ENCODE measurements around the gene CMAS. TPM values are rescaled to one million over a fixed set of nuclear protein-coding genes. Genes with fewer than 3 reads are reported as not detected.

The CMAS gene
- total and polyA plus RNA-seq, 12 donors: 33.8 to 162 (median 79.9) TPM

DNA sequence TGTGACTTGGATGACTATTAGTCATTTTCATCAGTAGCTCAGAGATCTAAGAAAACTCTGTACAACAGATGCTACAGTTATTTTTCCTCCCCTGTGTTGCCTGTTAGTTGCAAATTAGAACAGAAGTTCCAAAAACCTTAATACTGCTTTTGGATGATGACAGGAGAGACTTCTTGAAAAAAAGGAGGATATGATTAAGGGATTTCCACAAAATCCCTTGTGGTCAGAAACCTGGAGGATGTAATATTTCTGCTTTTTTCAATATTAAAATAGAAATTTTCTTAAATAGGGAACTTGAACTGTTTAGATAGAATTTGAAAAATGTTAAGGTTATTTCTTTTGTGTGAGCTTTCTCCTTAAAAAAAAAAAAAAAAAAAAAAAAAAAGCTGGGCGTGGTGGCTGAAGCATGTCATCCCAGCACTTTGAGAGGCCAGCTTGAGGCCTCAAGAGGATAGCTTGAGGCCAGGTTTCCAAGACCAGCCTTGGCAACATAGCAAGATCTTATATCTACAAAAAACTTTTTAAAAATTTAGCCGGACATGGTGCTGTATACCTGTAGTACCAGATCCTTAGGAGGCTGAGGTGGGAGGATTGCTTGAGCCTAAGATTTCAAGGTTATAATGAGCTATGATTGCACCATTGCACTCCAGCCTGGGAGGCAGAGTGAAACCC is 14.1 kb downstream of the CMAS start:
- Histone ChIP-seq H3K9me3 (replicated peaks in 1 of 3) (no peaks in the 10 kb centered on the region), H3K4me1 (replicated peaks in 1 of 2) (peaks cover 11 to 22% of the 10 kb centered on the region in 2 donors), H3K36me3 (replicated peaks in 1 of 2) (peaks cover 0 to 66% of the 10 kb centered on the region in 2 donors), H3K4me3 (no peak overlapping the region), H3K27ac (no peak overlapping the region), H3K27me3 (no peaks in the 10 kb centered on the region)
- no peak for DNase-seq
- 74 to 97% (median 80%) methylated on average over 2 of the region's 2 CpGs for WGBS, 4 donors
- intact Hi-C loops (cut with DNase I): no loop called here
- TF ChIP-seq, protein P1, sequence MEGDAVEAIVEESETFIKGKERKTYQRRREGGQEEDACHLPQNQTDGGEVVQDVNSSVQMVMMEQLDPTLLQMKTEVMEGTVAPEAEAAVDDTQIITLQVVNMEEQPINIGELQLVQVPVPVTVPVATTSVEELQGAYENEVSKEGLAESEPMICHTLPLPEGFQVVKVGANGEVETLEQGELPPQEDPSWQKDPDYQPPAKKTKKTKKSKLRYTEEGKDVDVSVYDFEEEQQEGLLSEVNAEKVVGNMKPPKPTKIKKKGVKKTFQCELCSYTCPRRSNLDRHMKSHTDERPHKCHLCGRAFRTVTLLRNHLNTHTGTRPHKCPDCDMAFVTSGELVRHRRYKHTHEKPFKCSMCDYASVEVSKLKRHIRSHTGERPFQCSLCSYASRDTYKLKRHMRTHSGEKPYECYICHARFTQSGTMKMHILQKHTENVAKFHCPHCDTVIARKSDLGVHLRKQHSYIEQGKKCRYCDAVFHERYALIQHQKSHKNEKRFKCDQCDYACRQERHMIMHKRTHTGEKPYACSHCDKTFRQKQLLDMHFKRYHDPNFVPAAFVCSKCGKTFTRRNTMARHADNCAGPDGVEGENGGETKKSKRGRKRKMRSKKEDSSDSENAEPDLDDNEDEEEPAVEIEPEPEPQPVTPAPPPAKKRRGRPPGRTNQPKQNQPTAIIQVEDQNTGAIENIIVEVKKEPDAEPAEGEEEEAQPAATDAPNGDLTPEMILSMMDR (IDR thresholded peaks at IDR 0.05): no peak
- TF ChIP-seq POLR2A (IDR thresholded peaks at IDR 0.05): no peak

DNA sequence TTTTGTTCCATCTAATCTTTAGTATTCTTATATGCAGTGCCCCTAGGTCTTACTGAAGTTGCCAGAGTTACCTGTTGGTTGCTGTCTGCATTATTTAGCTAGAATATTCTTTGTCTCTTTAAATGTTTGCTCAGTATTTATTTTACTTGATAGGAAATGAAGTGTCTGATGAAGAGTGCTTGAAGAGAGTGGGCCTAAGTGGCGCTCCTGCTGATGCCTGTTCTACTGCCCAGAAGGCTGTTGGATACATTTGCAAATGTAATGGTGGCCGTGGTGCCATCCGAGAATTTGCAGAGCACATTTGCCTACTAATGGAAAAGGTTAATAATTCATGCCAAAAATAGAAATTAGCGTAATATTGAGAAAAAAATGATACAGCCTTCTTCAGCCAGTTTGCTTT is 18.9 kb downstream of the CMAS start:
- no peaks in the 10 kb centered on the region for H3K27me3 ChIP-seq
- H3K4me3 ChIP-seq: no peak overlapping the region
- H3K9me3 ChIP-seq (replicated peaks in 1 of 3): no peaks in the 10 kb centered on the region
- TF ChIP-seq, protein P1 (IDR thresholded peaks at IDR 0.05): no peak
- TF ChIP-seq POLR2A (IDR thresholded peaks at IDR 0.05): no peak
- H3K4me1 ChIP-seq (replicated peaks in 1 of 2): peaks cover 0 to 8% of the 10 kb centered on the region in 2 donors
- no peak overlapping the region for H3K27ac ChIP-seq
- intact Hi-C loops (cut with DNase I): no loop called here
- WGBS, 4 donors: 90 to 98% (median 94%) methylated on average over 4 of the region's 4 CpGs
- DNase-seq: no peak
- peaks cover 0 to 50% of the 10 kb centered on the region in 2 donors for H3K36me3 ChIP-seq (replicated peaks in 1 of 2)

DNA sequence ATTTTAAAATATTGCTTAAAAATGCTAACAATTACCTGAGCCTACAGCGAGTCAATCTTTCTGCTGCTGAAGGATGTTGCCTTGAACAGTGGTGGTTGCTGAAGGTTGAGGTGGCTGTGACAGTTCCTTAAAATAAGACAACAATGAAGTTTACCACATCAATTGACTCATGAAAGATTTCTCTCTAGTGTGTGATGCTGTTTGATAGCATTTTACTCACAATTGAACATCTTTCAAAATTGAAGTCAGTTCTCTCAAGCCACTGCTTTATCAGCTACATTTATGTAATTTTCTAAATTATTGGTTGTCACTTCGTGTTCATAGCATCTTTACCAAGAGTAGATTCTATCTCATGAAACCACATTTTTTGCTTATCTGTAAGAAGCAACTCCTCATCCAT is 20.3 kb downstream of the CMAS start:
- Histone ChIP-seq H3K36me3 (replicated peaks in 1 of 2) (peaks cover 0 to 37% of the 10 kb centered on the region in 2 donors), H3K27me3 (no peaks in the 10 kb centered on the region), H3K27ac (no peak overlapping the region), H3K9me3 (replicated peaks in 1 of 3) (no peaks in the 10 kb centered on the region), H3K4me3 (no peak overlapping the region), H3K4me1 (replicated peaks in 1 of 2) (peaks cover 0 to 8% of the 10 kb centered on the region in 2 donors)
- WGBS, 4 donors: 89 to 100% (median 93%) methylated on average over 2 of the region's 2 CpGs
- TF ChIP-seq POLR2A (IDR thresholded peaks at IDR 0.05): no peak
- TF ChIP-seq, protein P1 (IDR thresholded peaks at IDR 0.05): no peak
- DNase-seq: no peak
- intact Hi-C loops (cut with DNase I): no loop called here

DNA sequence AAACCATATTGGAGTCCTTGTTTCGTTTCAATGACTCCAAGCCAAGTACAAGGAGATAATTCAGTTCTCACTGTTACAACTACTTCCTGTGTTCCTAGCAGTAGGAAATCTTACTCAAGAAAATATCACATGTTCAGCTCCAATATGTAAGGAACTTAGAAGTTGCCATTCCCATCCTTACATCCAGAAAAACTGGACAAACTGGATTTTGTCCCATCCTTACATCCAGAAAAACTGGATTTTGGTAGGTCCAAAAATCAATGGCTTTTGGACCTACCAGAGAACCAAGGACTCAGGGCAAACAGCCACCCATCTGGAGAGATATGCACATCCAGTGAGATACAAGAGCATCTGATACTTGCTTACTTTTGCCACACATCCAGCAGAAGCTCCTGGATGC is 23.8 kb downstream of the CMAS start:
- Histone ChIP-seq H3K27ac (no peak overlapping the region), H3K4me1 (replicated peaks in 1 of 2) (no peaks in the 10 kb centered on the region), H3K27me3 (no peaks in the 10 kb centered on the region), H3K36me3 (replicated peaks in 1 of 2) (peaks cover 0 to 19% of the 10 kb centered on the region in 2 donors), H3K4me3 (no peak overlapping the region), H3K9me3 (replicated peaks in 1 of 3) (no peaks in the 10 kb centered on the region)
- no peak for DNase-seq
- intact Hi-C loops (cut with DNase I): no loop called here
- WGBS, 4 donors: 56 to 94% (median 71%) methylated on average over 1 of the region's 1 CpG
- TF ChIP-seq, protein P1 (IDR thresholded peaks at IDR 0.05): no peak
- TF ChIP-seq POLR2A (IDR thresholded peaks at IDR 0.05): no peak
